Endothelial cell (in vitro differentiated cells): Measurements from ENCODE around the gene SAMD11. TPM values are rescaled to one million over a fixed set of nuclear protein-coding genes. Genes with fewer than 3 reads are reported as not detected.

Experiments used
- DNase-seq: peaks from one replicate; pipeline ENCODE4 v3.0.0; 2021; ENCODE audit warnings: low spot score
- H3K27ac Mint-ChIP-seq: one replicate; pipeline ENCODE4 v1.8.0; 2021; ENCODE audit warnings: mixed read lengths, inconsistent platforms; ENCODE audit not compliant: unreplicated experiment
- H3K27me3 Mint-ChIP-seq: one replicate; pipeline ENCODE4 v1.8.0; 2021; ENCODE audit warnings: mild to moderate bottlenecking, moderate library complexity, mixed read lengths, inconsistent platforms; ENCODE audit not compliant: unreplicated experiment
- H3K36me3 Mint-ChIP-seq: one replicate; pipeline ENCODE4 v1.8.0; 2021; ENCODE audit warnings: mild to moderate bottlenecking, low read depth, mixed read lengths, inconsistent platforms; ENCODE audit not compliant: unreplicated experiment
- H3K4me1 Mint-ChIP-seq: one replicate; pipeline ENCODE4 v1.8.0; 2021; ENCODE audit warnings: mild to moderate bottlenecking, mixed read lengths, inconsistent platforms; ENCODE audit not compliant: unreplicated experiment
- H3K4me3 Mint-ChIP-seq: one replicate; pipeline ENCODE4 v1.8.0; 2021; ENCODE audit warnings: mild to moderate bottlenecking, mixed read lengths, inconsistent platforms; ENCODE audit not compliant: unreplicated experiment
- H3K9me3 Mint-ChIP-seq: one replicate; pipeline ENCODE4 v1.8.0; 2021; ENCODE audit warnings: mixed read lengths, inconsistent platforms; ENCODE audit not compliant: unreplicated experiment
- total RNA-seq: library from RNA; stranded (reverse); fragmentation: NEBNext Ultra II Directional; extraction: Animal tissue kit (Norgen Biotek cat#: 25700); gene quantifications from one replicate; pipeline ENCODE4 v1.2.1, GENCODE V29; 2021; ENCODE audit not compliant: unreplicated experiment
- TF ChIP-seq, protein P1 (sequence below): fragments of 200-600 bp; sonication (generic); IDR thresholded peaks from one replicate; pipeline ENCODE4 v1.5.0; 2021; ENCODE audit warnings: antibody characterized with exemption; ENCODE audit not compliant: unreplicated experiment

Gene SAMD11
- total RNA-seq, 1 donor from 2014 or later = not detected

DNA sequence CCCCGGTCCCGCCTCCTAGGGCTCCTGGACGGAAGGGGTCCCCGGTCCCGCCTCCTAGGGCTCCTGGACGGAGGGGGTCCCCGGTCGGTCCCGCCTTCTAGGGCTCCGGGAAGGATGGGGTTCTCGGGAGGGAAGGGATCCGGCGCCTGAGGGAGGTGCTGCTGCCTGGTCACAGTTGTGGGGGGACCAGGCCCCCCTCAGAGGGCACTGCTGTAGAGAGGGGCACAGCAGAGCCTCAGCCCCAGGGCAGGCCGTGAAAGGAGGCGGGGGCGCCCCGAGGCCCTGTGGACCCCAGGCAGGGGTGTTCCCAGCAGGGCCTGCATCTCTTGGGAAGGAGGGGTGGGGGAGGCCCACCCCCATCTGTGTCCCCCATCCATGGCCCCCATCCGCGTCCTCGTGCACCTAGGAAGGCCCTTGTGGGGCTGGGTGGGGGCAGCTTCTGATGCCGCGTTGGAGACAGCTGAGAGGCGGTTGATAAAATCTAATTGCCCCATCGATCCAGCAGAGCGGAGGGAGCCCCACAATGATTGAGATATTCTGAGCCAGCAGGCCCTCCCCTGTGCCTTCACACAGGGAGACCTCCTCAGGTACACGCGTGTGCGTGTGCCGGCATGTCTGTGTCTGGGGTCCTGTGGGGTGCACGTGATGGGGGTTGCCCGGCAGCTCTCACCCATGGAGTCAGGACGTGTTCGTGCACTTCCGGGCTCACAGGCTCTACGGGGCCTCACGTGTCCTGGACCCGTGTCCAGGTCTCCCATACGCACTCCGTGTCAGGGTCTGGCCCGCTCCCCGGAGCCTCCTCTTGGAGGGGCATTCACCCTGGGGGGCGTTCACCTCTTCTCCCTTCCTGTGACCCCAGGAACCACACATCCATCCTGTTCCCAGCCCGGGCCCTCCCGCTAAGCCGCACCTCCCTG, 12.9 kb downstream of the SAMD11 start:
- Mint-ChIP-seq H3K9me3 (no peaks in the 10 kb centered on the region), H3K27ac (no peak overlapping the region), H3K4me1 (peaks cover under 1% of the 10 kb centered on the region), H3K27me3 (peaks cover 13% of the 10 kb centered on the region), H3K4me3 (no peak overlapping the region), H3K36me3 (no peaks in the 10 kb centered on the region)
- DNase-seq = no peak
- TF ChIP-seq, protein P1, sequence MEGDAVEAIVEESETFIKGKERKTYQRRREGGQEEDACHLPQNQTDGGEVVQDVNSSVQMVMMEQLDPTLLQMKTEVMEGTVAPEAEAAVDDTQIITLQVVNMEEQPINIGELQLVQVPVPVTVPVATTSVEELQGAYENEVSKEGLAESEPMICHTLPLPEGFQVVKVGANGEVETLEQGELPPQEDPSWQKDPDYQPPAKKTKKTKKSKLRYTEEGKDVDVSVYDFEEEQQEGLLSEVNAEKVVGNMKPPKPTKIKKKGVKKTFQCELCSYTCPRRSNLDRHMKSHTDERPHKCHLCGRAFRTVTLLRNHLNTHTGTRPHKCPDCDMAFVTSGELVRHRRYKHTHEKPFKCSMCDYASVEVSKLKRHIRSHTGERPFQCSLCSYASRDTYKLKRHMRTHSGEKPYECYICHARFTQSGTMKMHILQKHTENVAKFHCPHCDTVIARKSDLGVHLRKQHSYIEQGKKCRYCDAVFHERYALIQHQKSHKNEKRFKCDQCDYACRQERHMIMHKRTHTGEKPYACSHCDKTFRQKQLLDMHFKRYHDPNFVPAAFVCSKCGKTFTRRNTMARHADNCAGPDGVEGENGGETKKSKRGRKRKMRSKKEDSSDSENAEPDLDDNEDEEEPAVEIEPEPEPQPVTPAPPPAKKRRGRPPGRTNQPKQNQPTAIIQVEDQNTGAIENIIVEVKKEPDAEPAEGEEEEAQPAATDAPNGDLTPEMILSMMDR = no peak

GRCh38 chr1:937521-937920, 13.8 kb downstream of the SAMD11 start:
- Mint-ChIP-seq H3K4me3 (no peak overlapping the region), H3K27ac (no peak overlapping the region), H3K27me3 (peaks cover 9% of the 10 kb centered on the region), H3K36me3 (no peaks in the 10 kb centered on the region), H3K9me3 (no peaks in the 10 kb centered on the region), H3K4me1 (no peaks in the 10 kb centered on the region)
- TF ChIP-seq, protein P1 = no peak
- no peak for DNase-seq

DNA sequence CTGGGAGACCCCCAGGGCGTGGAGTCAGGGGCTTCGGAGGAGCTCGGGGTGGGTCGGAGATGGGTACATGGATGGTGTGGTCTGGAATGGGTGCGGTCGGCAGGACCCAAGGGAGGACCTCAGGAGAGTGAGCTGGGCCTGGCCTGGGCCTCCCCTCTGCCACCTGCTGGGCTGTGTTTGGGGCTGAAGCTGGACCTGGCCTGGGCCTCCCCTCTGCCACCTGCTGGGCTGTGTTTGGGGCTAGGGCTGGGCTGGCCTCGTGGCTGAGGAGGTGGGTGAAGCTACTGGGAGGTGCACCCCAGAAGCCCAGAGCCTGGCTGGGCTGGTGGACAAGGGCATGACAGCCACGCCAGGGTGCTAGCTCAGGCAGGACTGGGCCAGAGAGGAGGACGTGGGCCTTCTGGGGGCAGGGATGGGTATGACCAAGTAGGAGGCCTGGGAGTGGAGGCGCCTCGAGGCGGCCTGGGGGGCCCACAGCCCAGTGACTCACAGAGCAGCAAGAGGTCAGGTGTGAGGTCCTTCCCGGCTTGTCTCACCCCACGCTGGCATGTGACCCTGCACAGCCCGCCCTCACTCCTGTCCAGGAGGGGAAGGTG, 14.5 kb downstream of the SAMD11 start:
- Mint-ChIP-seq H3K27ac (no peak overlapping the region), H3K9me3 (no peaks in the 10 kb centered on the region), H3K27me3 (peaks cover 9% of the 10 kb centered on the region), H3K4me1 (no peaks in the 10 kb centered on the region), H3K36me3 (no peaks in the 10 kb centered on the region), H3K4me3 (no peak overlapping the region)
- DNase-seq = peak; percentile 58
- TF ChIP-seq, protein P1 = no peak

DNA sequence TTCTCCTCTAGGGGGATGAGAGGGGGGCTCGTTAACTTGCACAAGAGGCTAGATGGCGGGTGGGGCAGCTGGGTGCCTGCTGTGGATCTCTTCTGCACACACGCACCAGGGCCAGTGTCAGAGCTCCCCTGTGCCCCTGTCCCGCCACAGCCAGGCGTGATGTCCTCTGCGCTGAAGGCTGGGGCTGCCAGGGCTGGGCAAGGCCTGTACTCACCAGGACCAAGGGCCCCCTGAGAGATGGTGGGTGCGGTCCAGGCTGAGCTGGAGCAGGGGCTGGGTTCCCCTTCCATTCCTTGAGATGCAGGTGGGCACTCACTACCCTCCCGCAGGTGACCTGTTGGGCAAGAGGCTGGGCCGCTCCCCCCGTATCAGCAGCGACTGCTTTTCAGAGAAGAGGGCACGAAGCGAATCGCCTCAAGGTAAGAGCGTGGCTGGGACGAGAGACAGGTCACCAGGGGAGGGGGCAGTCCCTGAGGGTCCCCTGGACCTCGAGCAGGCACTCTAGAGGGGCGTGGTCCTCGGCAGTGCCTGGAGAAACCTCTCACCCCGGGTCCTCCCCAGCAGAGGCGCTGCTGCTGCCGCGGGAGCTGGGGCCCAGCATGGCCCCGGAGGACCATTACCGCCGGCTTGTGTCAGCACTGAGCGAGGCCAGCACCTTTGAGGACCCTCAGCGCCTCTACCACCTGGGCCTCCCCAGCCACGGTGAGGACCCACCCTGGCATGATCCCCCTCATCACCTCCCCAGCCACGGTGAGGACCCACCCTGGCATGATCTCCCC, 15.2 kb downstream of the SAMD11 start:
- TF ChIP-seq, protein P1 = no peak
- Mint-ChIP-seq H3K36me3 (no peaks in the 10 kb centered on the region), H3K27me3 (peaks cover 9% of the 10 kb centered on the region), H3K4me3 (no peak overlapping the region), H3K27ac (no peak overlapping the region), H3K9me3 (no peaks in the 10 kb centered on the region), H3K4me1 (no peaks in the 10 kb centered on the region)
- DNase-seq = no peak
